ENCODE results near the gene SEZ6. TPM values are rescaled to one million over a fixed set of nuclear protein-coding genes. Genes with fewer than 3 reads are reported as not detected.

The SEZ6 gene
- polyA plus RNA-seq, 3 donors: 0.17 to 0.33 (median 0.18) TPM

DNA sequence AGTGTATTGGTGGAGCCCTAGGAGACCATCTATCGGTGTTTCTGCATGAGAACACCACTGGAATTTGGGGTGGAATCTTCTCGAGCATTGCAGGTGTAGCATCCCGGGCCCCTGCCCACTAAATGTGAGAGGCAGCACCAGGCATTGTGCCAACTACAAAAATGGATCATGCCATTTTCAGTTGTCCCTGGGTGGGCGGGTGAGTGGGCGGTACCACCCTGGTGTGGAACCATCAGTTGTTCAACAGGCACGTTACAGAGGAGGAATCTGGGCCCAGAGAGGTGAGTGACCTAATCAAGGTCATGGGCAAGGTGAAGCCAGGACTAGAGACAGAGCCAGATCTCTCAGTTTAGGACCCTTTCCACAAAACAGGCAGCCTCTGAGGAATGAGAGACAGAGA is 45.9 kb upstream of the SEZ6 start:
- Histone ChIP-seq H3K27ac (ENCODE audit: low read depth in 1 of 2, low read length in 2 of 2) (no peak overlapping the region), H3K4me2 (replicated peaks; ENCODE audit: extremely low read depth, low read length, poor library complexity, severe bottlenecking) (no peak overlapping the region), H3K79me2 (ENCODE audit: insufficient read depth, low read length) (no peaks in the 10 kb centered on the region), H3K9me3 (replicated peaks in 1 of 2; ENCODE audit: control insufficient read depth in 1 of 2, insufficient read depth in 1 of 2, low read length in 2 of 2) (no peaks in the 10 kb centered on the region), H2AFZ (ENCODE audit: insufficient read depth, low read depth, low read length, poor library complexity, severe bottlenecking) (no peak overlapping the region), H4K20me1 (ENCODE audit: insufficient read depth, low read length) (no peaks in the 10 kb centered on the region), H3K36me3 (replicated peaks in 1 of 2; ENCODE audit: control insufficient read depth in 1 of 2, insufficient read depth in 2 of 2, low read length in 2 of 2) (no peaks in the 10 kb centered on the region), H3K4me3 (replicated peaks in 1 of 3; ENCODE audit: low read depth in 2 of 3, low read length in 3 of 3) (no peak overlapping the region), H3K27me3 (ENCODE audit: control insufficient read depth in 2 of 2, insufficient read depth in 2 of 2, low read length in 2 of 2) (no peaks in the 10 kb centered on the region), H3K9ac (ENCODE audit: insufficient read depth, low read length, poor library complexity, severe bottlenecking) (no peak overlapping the region), H3K4me1 (ENCODE audit: control insufficient read depth in 1 of 2, insufficient read depth in 2 of 2, low read length in 2 of 2) (peaks cover under 1 to 3% of the 10 kb centered on the region in 2 donors)
- Mint-ChIP-seq H3K27me3 (ENCODE audit: low read depth in 3 of 3) (peaks cover 3 to 8% (median 4%) of the 10 kb centered on the region in 3 donors), H3K36me3 (no peaks in the 10 kb centered on the region), H3K4me3 (no peak overlapping the region), H3K9me3 (peaks cover 0 to 1% (median 0%) of the 10 kb centered on the region in 7 donors), H3K4me1 (peaks cover 1% of the 10 kb centered on the region), H3K27ac (no peak overlapping the region)
- WGBS (ENCODE audit: insufficient coverage): 100% methylated on average over 3 of the region's 6 CpGs
- no peak for DNase-seq
- intact Hi-C loops (cut with micrococcal nuclease): no loop called here
- TF ChIP-seq, protein P1, sequence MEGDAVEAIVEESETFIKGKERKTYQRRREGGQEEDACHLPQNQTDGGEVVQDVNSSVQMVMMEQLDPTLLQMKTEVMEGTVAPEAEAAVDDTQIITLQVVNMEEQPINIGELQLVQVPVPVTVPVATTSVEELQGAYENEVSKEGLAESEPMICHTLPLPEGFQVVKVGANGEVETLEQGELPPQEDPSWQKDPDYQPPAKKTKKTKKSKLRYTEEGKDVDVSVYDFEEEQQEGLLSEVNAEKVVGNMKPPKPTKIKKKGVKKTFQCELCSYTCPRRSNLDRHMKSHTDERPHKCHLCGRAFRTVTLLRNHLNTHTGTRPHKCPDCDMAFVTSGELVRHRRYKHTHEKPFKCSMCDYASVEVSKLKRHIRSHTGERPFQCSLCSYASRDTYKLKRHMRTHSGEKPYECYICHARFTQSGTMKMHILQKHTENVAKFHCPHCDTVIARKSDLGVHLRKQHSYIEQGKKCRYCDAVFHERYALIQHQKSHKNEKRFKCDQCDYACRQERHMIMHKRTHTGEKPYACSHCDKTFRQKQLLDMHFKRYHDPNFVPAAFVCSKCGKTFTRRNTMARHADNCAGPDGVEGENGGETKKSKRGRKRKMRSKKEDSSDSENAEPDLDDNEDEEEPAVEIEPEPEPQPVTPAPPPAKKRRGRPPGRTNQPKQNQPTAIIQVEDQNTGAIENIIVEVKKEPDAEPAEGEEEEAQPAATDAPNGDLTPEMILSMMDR (IDR thresholded peaks at IDR 0.05): no peak

DNA sequence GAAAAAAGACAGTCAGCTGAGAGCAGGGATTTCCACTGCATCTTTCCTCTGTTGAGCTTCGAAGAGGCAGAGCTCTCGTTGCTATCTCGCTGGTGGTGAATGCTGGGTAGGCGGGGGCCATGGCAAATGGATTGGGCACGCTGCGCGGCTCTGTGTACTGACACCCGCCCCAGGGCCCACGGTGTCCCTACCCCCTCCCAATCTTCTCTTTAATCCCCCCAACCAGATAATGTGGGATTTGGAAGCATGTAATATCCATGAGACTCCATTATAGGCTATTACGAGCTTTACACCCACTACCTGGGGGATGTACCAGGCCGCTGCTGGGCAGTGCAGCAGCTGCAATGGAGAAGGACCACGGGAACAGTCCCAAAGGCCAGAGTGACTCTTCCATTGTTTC is 45.4 kb upstream of the SEZ6 start:
- Histone ChIP-seq H3K4me3 (replicated peaks in 1 of 3; ENCODE audit: low read depth in 2 of 3, low read length in 3 of 3) (no peak overlapping the region), H3K36me3 (replicated peaks in 1 of 2; ENCODE audit: control insufficient read depth in 1 of 2, insufficient read depth in 2 of 2, low read length in 2 of 2) (no peaks in the 10 kb centered on the region), H3K79me2 (ENCODE audit: insufficient read depth, low read length) (no peaks in the 10 kb centered on the region), H2AFZ (ENCODE audit: insufficient read depth, low read depth, low read length, poor library complexity, severe bottlenecking) (no peak overlapping the region), H3K9me3 (replicated peaks in 1 of 2; ENCODE audit: control insufficient read depth in 1 of 2, insufficient read depth in 1 of 2, low read length in 2 of 2) (no peaks in the 10 kb centered on the region), H3K9ac (ENCODE audit: insufficient read depth, low read length, poor library complexity, severe bottlenecking) (no peak overlapping the region), H3K27me3 (ENCODE audit: control insufficient read depth in 2 of 2, insufficient read depth in 2 of 2, low read length in 2 of 2) (no peaks in the 10 kb centered on the region), H3K27ac (ENCODE audit: low read depth in 1 of 2, low read length in 2 of 2) (no peak overlapping the region), H3K4me2 (replicated peaks; ENCODE audit: extremely low read depth, low read length, poor library complexity, severe bottlenecking) (no peak overlapping the region), H4K20me1 (ENCODE audit: insufficient read depth, low read length) (no peaks in the 10 kb centered on the region), H3K4me1 (ENCODE audit: control insufficient read depth in 1 of 2, insufficient read depth in 2 of 2, low read length in 2 of 2) (peaks cover 6 to 8% of the 10 kb centered on the region in 2 donors)
- no peak for DNase-seq
- intact Hi-C loops (cut with micrococcal nuclease): no loop called here
- WGBS (ENCODE audit: insufficient coverage): 93% methylated on average over 3 of the region's 12 CpGs
- Mint-ChIP-seq H3K4me1 (peaks cover 6% of the 10 kb centered on the region), H3K27me3 (ENCODE audit: low read depth in 3 of 3) (peaks cover 3 to 10% (median 4%) of the 10 kb centered on the region in 3 donors), H3K4me3 (no peak overlapping the region), H3K27ac (no peak overlapping the region), H3K36me3 (no peaks in the 10 kb centered on the region), H3K9me3 (peaks cover 0 to 1% (median 0%) of the 10 kb centered on the region in 7 donors)
- TF ChIP-seq, protein P1 (IDR thresholded peaks at IDR 0.05): no peak

Measured in CD14-positive monocyte (primary cell).